Limb (tissue), 2 donors: Measurements from ENCODE around the gene TUT4.

Experiments used
- DNase-seq, 2 donors: peaks; one replicate each; pipeline ENCODE4 v3.0.0-alpha.2; 2016; ENCODE audit errors: extremely low spot score in 2 of 2

Gene TUT4

DNA sequence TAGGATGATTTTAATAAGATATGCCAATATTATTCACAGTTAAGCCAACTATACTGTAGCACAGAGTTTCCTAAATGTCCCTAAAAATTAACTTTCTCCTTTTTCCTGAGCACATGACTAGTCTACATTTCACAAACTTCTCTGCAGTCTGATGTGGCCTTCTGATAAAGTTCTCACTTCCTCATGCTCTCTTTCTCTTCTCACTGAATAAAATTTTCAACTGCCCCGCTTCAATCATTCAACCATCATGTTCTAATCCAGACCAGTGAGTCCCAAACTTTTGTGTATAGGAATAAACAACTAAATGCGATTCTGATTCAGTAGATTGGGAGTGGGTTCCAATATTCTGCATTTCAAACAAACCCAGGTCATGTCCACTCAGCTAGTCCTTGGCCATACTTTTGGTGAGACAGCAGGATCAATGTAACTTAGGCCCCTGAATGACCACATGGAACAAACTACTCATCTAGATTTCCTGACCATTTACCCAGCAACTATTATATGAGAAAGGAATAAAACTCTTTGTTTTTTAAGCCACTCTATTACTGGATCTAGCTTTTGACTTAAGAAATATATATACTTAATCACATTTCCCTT is 20.1 kb downstream of the TUT4 start:
- DNase-seq: no peak

DNA sequence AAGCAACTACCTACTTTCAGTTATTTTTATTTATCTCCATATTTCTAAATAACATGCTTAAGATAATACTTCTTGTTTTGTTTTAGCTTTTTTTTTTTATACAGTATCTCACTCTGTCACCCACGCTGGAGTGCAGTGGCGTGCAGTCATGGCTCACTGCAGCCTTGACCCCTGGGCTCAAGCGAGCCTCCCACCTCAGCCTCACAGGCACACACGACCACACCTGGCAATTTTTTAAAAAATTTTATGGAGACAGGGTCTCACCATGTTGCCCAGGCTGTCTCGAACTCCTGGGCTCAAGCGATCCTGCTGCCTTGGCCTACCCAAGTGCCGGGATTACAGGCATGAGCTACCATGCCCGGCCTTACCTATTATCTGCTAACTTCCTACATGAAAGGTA is 20.6 kb downstream of the TUT4 start:
- DNase-seq: no peak

DNA sequence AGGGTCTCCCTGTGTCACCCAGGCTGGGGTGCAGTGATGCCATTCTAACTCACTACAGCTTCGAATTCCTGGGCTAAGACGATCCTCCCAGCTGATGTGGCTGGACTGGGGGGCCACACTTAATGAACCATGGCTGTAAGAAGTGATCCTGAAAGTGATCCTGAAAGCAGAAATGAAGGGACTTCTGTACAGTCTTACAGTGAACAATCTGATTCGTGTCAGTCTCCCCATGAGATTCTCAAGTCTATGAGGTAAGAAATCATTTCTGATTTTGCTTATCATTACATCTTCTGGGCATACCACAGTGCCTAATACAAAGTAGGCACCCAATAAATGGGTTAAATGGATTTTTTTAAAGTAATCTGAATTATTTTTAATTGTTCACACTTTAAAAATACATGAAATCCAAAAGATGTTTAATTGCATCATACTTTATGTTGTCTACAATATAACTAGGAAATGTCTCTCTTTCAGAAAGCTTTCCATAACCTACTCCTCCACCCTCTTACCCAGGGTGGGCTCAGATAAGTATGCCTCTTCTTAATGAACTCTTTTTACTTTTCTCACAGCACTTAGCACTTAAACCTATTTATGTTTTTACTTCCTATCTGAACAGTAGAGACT is 21.5 kb downstream of the TUT4 start:
- DNase-seq: no peak

DNA sequence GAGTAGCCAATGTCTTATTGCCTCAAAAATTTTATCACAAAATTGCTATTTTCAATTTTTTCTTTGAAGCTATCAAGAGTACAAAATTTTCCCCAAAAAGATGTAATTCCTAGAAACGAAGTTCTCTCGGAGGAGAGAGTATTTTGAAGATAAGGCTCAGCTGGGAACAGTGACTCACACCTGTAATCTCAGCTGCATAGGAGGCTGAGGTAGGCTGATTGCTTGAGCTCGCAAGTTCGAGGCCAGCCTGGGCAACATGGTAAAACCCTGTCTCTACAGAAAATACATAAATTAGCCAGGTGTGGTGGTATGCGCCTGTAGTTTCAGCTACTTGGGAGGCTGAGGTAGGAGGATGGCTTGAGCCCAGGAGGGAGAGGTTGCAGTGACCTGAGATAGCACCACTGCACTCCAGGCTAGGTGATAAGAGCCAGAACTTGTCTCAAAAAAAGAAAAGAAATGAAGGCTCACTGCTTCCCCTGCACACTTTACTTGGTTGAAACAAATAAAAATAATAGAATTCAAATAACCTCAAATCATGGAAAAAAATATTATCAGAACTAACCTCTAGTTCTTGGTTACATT is 22.2 kb downstream of the TUT4 start:
- no peak for DNase-seq

DNA sequence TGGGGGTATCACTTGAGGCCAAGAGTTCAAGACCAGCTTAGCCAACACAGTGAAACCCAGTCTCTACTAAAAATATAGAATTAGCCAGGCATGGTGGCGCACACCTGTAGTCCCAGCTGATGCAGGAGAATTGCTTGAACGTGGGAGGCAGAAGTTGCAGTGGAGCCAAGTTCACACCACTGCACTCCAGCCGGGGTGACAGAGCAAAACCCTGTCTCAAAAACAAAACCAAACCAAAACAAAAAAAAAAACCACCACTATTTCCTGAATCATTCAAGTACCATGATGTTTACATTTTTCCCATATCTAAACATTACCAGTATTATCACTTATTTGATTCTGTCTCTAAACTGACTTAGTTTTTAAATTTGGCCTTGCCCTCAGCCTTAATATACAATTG is 29.5 kb downstream of the TUT4 start:
- no peak for DNase-seq

DNA sequence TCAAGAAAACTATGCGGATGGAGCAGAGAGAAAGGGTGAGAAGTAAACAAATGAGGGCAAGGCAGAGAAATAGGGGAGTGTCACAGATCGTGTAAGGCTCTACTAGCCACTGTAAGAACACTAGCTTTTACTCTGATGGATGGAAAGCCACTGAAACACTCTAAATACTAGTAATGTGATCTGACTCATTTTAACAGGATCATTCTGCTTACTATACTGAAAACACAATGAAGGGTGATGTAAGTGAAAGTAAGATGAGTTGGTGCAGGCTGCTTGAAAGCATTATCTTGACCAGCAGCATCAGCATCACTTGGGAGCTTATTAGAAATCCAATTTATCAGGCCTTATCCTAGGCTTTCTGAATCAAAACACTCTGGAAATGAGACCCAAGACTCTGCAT is 32.7 kb downstream of the TUT4 start:
- no peak for DNase-seq

DNA sequence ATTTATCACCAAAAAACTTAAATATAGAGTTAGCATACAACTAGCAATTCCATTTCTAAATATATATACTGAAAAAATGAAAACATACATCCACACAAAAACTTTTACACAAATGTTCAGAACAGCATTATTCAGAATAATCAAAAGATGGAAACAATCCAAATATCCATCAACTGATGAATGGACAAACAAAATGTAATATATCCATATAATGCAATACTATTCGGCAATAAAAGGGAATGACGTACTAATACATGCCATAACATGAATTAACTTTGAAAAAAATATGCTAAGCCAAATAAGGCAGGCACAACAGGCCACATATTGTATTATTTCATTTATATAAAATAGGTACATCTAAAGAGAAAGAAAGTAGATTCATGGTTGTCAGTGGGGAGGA is 33.9 kb downstream of the TUT4 start:
- DNase-seq: no peak

DNA sequence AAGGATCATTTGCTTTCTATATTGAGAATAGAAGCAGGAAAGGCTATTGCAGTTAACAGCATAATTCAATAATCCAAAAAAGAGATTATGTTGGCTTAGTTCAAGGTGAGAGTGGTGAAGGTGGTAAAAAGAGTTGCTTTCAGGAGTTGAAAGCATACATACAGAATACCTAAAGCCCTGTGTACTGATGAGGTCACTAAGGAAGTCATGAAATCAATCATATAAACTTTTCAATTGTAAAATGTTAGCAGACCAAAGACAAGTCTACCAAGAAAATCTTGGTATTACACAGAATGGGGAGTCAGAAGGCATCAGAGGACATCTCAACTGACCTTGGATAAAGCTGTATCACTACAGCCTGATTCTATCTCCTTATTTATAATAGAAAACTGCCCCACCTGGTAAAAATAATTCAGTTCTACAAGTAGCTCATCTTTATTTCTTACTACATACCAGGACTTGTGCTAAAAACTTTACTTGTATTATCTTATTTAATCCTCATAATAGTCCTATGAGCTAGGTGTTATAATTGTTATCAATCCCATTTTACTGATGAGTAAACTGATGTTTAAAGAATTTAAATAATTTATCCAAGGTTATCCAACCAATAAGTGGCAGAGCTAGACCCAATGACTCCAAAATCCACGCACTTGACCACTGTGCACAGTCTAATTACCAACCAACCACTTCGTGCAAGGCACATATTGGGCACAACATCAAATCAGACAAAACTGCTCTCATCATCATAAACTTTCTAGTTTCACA is 40.9 kb downstream of the TUT4 start:
- no peak for DNase-seq

DNA sequence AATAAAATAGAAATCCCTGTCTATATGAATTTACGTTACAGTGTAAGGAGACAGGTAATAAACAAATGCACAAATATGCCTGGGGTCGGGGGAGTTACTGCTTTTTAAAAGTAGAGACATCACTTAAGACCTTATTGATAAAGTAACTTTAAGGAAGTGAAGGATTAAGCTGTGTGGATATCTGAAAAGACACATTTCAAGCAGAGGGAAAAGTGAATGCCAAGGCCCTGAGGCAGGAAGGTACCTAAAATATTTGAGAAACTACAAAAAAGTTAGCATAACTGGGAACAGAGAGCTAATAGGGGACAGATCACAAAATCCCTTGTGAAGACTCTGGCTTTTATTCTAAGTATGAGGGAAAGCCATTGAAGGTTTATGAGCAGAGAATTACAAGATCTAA is 41.5 kb downstream of the TUT4 start:
- no peak for DNase-seq

DNA sequence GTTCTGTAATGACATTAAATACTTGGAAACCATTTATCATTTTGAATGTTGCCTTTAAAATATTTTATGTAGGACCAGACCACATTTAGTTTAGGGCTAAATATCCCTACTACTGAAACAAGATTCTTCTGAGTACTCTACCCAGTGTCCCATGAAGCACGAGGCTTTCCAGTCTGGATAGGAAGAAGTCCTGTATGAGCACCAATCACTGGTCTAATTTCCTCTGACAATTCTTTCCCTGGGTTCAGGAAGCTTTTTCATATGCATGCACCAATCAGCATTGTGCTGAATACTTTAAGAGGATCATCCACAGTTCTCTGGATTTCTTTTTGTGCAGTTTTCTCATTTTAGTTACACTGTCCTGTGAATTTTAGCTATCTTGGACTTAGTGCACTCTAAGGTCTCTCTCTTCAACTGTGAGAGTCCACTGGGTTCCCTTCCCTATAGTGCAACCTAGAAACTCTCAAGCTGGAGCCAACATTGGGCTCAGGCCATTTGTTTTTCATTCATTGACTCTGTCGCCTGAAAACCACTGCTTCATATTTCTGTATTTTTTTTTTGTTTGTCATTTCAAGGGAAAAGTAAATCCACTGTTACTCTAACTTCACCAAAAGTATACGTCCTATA is 45.9 kb downstream of the TUT4 start:
- no peak for DNase-seq

DNA sequence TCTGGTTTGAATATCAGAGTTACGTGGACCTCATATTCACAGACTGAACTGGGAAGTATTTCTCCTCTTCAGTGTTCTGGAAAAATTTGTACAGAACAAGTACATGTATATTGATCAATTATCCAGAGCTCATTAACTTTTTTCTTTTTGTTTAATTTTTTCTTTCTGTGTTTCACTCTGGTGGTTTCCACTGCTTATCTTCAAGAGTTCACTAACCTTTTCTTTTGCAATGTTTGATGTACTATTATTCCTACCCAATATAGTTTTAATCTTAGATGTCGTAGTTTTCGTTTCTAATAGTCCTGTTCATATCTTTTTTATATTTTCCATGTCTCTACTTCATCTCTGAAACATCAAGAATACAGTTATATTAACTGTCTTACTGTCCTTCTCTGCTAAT is 46.5 kb downstream of the TUT4 start:
- no peak for DNase-seq

DNA sequence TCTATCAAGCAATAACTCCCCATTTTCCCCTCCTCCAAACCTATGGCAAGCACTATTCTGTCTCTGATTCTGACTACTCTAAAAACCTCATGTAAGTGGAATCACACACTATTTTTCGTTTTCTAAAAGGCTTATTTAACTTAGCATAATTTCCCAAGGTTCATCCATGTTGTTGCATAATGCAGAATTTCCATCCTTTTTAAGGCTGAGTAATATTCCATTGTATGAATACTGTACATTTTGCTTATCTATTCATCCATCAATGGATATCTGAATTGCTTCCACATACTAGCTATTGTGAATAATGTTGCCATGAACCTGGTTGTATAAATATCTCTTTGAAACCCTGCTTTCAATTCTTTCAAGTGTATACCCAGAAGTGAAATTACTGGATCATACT is 48.2 kb downstream of the TUT4 start:
- DNase-seq: no peak

DNA sequence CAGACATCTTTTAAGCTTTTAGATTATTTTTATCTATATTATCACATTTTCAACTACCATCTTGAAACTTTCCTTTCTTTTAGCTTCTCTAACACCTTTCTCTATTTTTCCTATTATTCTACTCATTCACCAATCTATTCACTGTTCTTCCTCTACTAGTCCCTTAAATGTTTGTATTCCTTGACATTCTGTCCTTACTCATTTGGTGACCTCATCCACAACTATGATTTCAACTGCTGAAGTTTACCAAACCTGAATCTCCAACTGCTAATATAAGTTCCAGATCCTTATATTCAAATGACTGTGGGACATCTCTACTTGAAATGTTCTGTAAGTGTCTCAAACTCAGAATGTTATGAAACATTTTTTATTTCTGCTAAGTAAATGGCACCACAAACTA is 49.2 kb downstream of the TUT4 start:
- DNase-seq: no peak

DNA sequence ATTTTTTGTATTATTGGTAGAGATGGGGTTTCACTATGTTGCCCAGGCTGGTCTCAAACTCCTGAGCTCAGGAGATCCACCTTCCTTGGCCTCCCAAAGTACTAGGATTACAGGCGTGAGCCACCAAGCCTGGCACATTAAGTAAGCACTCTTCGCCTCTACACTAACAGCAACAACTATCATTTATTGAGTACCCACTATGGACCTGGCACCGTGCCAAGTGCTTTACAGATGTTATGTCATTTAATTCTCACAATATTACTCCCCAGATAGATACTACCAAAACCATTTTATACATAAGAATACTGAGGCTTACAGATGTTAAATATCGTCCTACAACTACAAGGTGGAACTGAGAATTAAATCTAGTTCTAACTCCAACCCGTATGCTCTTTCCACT is 50.1 kb downstream of the TUT4 start:
- peak in 1 of 2 donors; percentile 24 for DNase-seq

DNA sequence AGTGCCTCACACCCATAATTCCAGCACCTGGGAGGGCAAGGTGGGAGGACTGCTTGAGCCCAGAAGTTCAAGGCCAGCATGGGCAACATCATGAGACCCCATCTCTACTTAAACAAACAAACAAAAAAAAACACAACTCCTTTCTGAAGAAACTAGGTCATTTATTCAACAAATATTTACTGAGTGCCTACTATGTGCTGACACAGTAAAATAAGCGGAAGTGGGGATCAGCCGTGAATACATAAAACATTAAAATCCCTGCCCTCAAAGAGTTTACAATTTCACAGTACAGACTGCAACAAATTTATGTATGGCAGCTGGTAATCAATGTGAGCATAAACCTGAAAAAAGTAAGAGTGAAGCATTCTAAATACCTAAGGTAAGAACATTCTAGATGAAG is 65.3 kb downstream of the TUT4 start:
- no peak for DNase-seq

DNA sequence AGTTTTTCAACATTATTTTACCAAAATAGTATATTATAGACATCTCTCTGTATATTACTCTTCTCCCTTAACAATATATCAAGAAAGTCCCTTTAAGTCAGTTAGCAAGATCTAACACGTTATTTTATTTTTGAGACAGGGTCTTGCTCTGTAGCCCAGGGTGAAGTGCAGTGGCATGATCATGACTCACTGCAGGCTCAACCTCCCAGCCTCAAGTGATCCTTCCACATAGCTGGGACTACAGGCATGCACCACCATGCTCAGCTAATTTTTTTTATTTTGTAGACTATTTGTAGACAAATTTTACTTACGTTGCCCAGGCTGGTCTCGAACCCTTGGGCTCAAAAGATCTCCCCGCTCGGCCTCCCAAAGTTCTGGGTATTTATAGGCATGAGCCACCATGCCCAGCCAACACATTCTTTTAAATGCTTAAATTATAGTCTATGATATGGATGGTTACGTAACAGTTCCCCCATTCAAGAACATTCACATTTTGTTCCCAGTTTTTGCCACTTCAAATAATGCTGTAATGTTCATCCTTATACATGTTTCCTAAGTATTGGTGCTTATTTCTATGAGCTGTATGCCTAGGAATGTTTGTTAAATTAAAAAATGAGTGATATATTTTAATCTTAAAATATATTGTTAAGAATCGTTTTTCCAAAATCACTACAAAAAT is 70.4 kb downstream of the TUT4 start:
- DNase-seq: no peak

DNA sequence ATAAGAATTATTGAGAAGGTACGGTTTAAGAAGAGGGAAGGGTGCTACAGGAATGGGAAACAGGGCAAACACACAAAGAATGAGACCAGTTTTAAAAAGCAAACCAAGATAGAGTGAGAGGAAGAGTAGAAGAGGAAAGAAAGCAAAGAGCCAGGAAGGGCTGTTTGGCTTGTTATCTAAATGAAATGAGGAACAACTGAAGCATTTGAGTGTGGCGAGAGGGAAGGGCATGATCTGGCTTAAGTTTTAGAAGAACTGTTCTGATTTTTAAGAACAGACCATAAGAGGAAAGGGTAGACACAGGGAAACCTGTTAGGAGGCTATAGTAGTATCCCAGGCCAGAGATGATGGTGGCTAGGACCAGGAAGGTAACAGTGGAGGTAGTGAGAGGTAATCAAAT is 73.8 kb downstream of the TUT4 start:
- no peak for DNase-seq

DNA sequence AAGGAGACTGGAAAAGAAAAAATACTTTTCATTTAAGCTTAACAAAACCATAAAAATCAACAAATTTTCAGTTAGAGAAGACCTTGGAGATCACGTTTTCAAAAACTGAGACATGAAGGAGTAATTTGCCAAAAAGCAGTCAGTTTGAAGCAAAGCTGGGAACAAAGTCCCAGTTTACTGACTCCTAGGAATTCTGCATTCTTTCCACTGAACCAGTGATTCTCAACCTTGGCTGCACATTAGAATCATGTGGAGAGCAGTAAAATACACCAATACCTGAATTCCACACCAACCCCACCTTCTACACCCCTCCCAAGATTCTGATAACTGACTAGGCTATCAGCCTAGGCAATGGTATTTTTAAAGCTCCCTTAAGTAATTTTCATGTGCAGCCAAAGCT is 75.0 kb downstream of the TUT4 start:
- no peak for DNase-seq

DNA sequence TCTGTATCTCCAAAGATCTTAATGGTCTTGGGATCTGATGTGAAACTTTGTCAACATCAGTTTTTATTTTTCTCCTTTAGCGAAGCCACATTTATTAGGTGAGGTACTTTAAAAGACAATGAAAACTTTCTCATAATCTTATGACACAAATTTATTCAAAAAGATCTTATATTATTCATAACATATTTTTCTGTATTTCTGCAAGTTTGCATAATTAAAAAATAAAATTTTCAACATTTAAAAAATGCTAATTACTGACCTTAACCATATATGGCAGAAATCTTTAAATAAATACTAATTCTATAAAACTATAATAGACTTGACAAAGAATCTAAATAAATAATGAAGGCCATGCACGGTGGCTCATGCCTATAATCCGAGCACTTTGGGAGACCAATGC is 75.9 kb downstream of the TUT4 start:
- DNase-seq: no peak

DNA sequence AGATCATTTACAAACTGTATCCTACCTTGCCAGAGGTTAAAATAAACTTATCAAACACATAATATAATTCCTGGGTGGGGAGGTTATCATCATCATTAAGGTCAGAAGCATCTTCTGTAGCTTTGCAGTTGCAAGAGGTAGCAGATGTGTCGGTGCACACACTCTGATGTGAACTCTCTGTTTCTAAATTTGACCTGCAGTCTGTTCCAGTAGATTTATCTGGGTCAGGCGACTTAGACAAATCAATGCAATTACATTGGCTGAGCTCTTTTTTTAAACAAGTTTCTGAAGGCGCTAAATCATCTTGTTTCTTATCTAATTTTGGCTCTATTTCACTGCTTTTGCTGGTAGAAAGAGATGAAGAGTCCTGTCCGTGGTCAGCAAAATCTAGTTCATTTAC is 78.1 kb downstream of the TUT4 start:
- DNase-seq: no peak

DNA sequence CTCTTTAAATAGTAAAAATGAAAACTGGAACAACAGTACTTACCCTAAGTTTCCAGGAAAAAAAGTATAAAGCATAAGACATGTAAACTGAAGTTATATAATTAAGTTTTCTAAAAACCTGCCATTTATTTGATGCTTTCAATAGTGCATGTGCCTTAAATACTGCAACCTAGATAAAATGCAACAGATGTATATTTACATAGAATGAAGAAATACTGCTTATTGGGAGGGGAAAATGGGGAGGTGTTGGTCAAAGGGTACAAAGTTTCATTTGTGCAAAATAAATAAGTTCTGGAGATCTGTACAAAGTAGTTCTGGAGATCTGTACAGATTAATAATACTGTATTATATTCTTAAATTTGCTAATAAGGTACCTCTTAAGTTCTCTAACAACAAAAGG is 79.9 kb downstream of the TUT4 start:
- no peak for DNase-seq

DNA sequence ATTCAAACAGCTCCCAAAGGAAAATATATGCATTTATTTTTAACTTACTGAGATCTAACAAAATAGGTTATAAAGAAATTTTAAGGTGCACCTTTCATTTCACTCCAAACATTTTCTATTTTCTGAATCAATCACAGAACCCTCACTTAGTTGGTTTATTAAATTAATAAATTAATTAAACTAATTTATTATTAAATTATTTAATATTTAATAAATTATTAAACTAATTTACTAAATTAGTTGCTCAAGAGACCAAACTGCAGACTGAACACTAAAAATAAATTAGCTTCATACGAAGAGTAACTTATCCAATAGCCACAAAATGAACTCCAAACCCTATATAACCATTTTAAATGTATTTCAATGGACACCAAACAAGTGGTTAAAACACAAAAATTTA is 80.5 kb downstream of the TUT4 start:
- DNase-seq: no peak
